Activated naive CD8-positive, alpha-beta T cell treated with anti-CD3 and anti-CD28 coated beads, Interleukin-2, amount 50 U/mL, for 24 hours (primary cell): ENCODE data around the gene SELENOO.

Source experiments
- ATAC-seq: fragments of 150-1000 bp; cut with Tn5 transposase; one replicate; pipeline ENCODE4 v1.10.0; 2021
- DNase-seq: peaks from one replicate; pipeline ENCODE4 v3.0.0; 2021
- H3K27ac Mint-ChIP-seq: one replicate; pipeline ENCODE4 v1.8.0; 2021; ENCODE audit warnings: mild to moderate bottlenecking, mixed read lengths
- H3K27me3 Mint-ChIP-seq: one replicate; pipeline ENCODE4 v1.8.0; 2021; ENCODE audit warnings: mixed read lengths
- H3K36me3 Mint-ChIP-seq: one replicate; pipeline ENCODE4 v1.8.0; 2021; ENCODE audit warnings: low read depth, mixed read lengths
- H3K4me1 Mint-ChIP-seq: one replicate; pipeline ENCODE4 v1.8.0; 2021; ENCODE audit warnings: mixed read lengths
- H3K4me3 Mint-ChIP-seq: one replicate; pipeline ENCODE4 v1.8.0; 2021; ENCODE audit warnings: mild to moderate bottlenecking, moderate library complexity, mixed read lengths
- H3K9me3 Mint-ChIP-seq: one replicate; pipeline ENCODE4 v1.8.0; 2021; ENCODE audit warnings: mixed read lengths

Gene SELENOO

DNA sequence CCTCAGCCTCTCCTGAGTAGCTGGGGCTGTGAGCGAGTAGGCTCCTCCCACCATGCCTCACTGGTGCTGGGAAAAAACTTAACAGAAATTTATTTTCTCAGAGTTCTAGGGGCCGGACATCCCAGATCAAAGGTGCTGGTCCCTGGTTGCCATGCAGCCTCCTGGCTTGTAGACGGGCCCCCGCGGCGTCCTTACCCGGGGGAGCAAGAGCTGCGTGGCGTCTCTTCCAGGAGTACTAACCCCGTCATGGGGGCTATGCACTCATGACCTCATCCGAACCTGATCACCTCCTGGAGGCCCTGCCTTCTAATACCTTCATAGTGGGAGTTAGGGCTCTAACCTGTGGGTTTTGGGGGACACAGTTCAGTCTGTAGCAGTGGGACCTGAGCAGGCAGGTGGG lies 12.5 kb upstream of the SELENOO start:
- no peak overlapping the region for H3K4me3 Mint-ChIP-seq
- H3K4me1 Mint-ChIP-seq: peaks cover 62% of the 10 kb centered on the region
- no peak overlapping the region for H3K27ac Mint-ChIP-seq
- H3K36me3 Mint-ChIP-seq: peaks cover 15% of the 10 kb centered on the region
- no peaks in the 10 kb centered on the region for H3K9me3 Mint-ChIP-seq
- no peaks in the 10 kb centered on the region for H3K27me3 Mint-ChIP-seq
- ATAC-seq: no peak
- no peak for DNase-seq

GRCh38 chr22:50189184-50189848 lies 11.5 kb upstream of the SELENOO start:
- Mint-ChIP-seq H3K27ac (peak overlapping the region; percentile 63), H3K36me3 (peaks cover 15% of the 10 kb centered on the region), H3K9me3 (no peaks in the 10 kb centered on the region), H3K4me1 (peaks cover 62% of the 10 kb centered on the region), H3K27me3 (no peaks in the 10 kb centered on the region), H3K4me3 (peak overlapping the region; percentile 42)
- no peak for ATAC-seq
- DNase-seq: no peak

- DNase-seq (no peak), ATAC-seq (peak; percentile 1)
- peaks cover 15% of the 10 kb centered on the region for H3K36me3 Mint-ChIP-seq
- H3K27ac Mint-ChIP-seq: peak overlapping the region; percentile 94
- H3K4me3 Mint-ChIP-seq: peak overlapping the region; percentile 42
- no peaks in the 10 kb centered on the region for H3K9me3 Mint-ChIP-seq
- H3K27me3 Mint-ChIP-seq: no peaks in the 10 kb centered on the region
- H3K4me1 Mint-ChIP-seq: peaks cover 58% of the 10 kb centered on the region
Observed at GRCh38 chr22:50189849-50190181, 11.0 kb upstream of the SELENOO start.

GRCh38 chr22:50190182-50190940 lies 10.4 kb upstream of the SELENOO start:
- no peaks in the 10 kb centered on the region for H3K9me3 Mint-ChIP-seq
- ATAC-seq (peak; percentile 41), DNase-seq (peak; percentile 79)
- peak overlapping the region; percentile 94 for H3K27ac Mint-ChIP-seq
- H3K4me3 Mint-ChIP-seq: peak overlapping the region; percentile 82
- no peaks in the 10 kb centered on the region for H3K27me3 Mint-ChIP-seq
- peaks cover 15% of the 10 kb centered on the region for H3K36me3 Mint-ChIP-seq
- H3K4me1 Mint-ChIP-seq: peaks cover 61% of the 10 kb centered on the region

DNA sequence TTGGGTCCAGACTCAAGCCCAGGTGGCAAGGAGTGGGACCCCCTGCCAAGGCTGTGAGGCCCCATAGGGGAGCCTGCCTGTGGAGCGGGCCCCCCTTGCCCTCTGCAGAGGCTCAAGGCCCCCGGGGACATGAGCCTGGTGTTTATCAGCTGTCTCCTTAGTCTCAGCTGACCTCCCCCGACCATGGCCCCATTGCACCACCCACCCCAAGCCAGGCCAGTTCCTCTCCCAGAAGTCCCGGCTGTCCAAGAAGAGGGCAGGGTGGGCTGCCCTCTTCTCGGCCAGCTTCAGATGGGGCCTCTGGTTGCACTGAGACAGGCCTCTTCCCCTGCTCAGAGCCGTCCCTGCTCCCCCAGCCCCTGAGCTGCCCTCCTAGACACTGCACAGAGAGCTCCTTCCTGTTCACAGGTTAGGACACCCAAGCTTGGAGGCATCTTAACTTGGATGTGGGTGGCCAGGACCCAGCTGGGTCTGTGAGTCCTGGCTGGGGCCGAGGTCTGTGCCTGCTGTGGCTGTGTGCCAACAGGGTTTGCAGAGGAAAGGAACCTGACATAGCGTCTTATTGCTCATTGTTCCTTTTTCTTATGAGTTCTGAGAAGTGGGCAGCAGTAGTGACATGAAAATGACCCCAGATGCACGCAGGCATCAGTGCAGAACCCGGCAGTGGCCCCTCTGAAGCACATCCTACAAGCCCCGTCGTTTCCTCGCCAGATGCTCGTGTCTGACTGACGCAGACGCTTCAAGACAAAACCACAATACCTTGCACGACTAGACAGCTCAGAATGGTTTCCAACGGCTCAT lies 9.7 kb upstream of the SELENOO start:
- H3K4me1 Mint-ChIP-seq: peaks cover 59% of the 10 kb centered on the region
- no peaks in the 10 kb centered on the region for H3K27me3 Mint-ChIP-seq
- H3K9me3 Mint-ChIP-seq: no peaks in the 10 kb centered on the region
- peak overlapping the region; percentile 94 for H3K27ac Mint-ChIP-seq
- DNase-seq (peak; percentile 75), ATAC-seq (peak; percentile 60)
- H3K4me3 Mint-ChIP-seq: peak overlapping the region; percentile 82
- peaks cover 15% of the 10 kb centered on the region for H3K36me3 Mint-ChIP-seq

DNA sequence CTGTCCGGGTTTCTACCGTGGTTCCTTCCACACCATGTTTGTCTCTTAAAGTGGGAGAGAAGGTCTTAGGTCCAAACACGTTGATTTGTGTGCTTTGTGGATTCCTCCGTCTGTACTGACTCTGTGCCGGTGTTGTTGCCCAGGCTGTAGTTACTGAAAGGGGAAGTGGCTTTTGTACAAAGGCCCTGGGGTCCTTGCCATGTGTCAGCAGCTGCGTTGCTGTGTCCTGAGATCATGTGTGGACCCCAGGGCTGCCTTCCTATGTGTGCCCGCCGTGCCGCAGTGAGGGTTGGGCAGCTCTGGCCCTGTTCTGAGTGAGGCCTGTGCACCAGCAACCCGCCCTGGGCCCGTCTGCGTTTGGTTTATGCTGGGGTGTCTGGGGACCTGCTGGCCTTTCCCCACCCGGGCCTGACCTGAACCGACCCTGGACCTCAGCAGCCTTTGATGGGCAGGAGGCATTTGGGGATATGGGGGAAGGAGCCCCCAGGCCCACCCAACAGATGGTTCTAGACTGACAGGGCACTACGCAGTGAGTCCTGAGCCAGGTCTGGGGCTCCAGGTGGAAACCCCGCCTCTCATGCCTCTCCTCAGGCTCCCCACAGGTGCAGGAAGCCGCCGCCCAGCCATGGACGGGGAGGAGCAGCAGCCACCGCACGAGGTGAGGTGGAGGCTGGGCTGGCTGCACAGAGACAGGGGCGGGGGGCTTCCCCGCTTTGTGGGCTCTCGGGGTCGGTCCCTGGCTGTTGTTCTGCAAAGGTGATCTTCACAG lies 8.2 kb upstream of the SELENOO start:
- H3K27ac Mint-ChIP-seq: peak overlapping the region; percentile 94
- peaks cover 11% of the 10 kb centered on the region for H3K36me3 Mint-ChIP-seq
- H3K4me3 Mint-ChIP-seq: peak overlapping the region; percentile 82
- DNase-seq: peak; percentile 41
- no peaks in the 10 kb centered on the region for H3K9me3 Mint-ChIP-seq
- no peak for ATAC-seq
- H3K4me1 Mint-ChIP-seq: peaks cover 52% of the 10 kb centered on the region
- no peaks in the 10 kb centered on the region for H3K27me3 Mint-ChIP-seq

DNA sequence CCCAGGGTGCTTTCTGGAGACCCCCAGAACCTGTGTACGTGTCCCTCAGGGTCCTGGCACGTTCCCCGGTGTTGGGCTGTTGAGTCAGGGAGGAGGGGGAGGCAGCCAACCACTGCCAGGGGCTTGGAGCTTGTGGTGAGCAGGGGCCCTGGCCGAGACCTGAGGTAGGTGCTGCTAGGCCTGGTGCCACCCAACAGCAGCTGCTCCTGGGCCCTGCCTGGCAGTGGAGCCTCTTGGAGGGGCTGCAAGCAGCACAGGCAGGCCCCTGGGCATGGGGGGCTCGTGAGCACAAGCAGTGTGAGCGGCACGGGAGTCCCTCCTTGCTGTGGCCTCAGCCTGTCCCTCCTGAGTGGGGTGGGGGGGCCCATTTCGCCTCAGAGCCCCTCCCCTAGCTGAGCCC lies 7.2 kb upstream of the SELENOO start:
- H3K36me3 Mint-ChIP-seq: peaks cover 11% of the 10 kb centered on the region
- ATAC-seq: no peak
- no peak overlapping the region for H3K27ac Mint-ChIP-seq

GRCh38 chr22:50194037-50194805 lies 6.6 kb upstream of the SELENOO start:
- H3K36me3 Mint-ChIP-seq: peaks cover 11% of the 10 kb centered on the region
- H3K4me1 Mint-ChIP-seq: peaks cover 40% of the 10 kb centered on the region
- H3K27me3 Mint-ChIP-seq: no peaks in the 10 kb centered on the region
- H3K9me3 Mint-ChIP-seq: no peaks in the 10 kb centered on the region
- no peak overlapping the region for H3K27ac Mint-ChIP-seq
- no peak overlapping the region for H3K4me3 Mint-ChIP-seq
- no peak for DNase-seq
- no peak for ATAC-seq

More for the DNA sequence above, 7.2 kb upstream of the SELENOO start:
- no peak for DNase-seq
- H3K4me3 Mint-ChIP-seq: no peak overlapping the region
- H3K9me3 Mint-ChIP-seq: no peaks in the 10 kb centered on the region
- H3K27me3 Mint-ChIP-seq: no peaks in the 10 kb centered on the region
- H3K4me1 Mint-ChIP-seq: peaks cover 44% of the 10 kb centered on the region

- DNase-seq: no peak
- no peaks in the 10 kb centered on the region for H3K27me3 Mint-ChIP-seq
- ATAC-seq: no peak
- no peaks in the 10 kb centered on the region for H3K9me3 Mint-ChIP-seq
- no peak overlapping the region for H3K4me3 Mint-ChIP-seq
- peaks cover 22% of the 10 kb centered on the region for H3K4me1 Mint-ChIP-seq
- H3K27ac Mint-ChIP-seq: no peak overlapping the region
- H3K36me3 Mint-ChIP-seq: peaks cover 11% of the 10 kb centered on the region
Observed at GRCh38 chr22:50196256-50196655, 4.6 kb upstream of the SELENOO start.

DNA sequence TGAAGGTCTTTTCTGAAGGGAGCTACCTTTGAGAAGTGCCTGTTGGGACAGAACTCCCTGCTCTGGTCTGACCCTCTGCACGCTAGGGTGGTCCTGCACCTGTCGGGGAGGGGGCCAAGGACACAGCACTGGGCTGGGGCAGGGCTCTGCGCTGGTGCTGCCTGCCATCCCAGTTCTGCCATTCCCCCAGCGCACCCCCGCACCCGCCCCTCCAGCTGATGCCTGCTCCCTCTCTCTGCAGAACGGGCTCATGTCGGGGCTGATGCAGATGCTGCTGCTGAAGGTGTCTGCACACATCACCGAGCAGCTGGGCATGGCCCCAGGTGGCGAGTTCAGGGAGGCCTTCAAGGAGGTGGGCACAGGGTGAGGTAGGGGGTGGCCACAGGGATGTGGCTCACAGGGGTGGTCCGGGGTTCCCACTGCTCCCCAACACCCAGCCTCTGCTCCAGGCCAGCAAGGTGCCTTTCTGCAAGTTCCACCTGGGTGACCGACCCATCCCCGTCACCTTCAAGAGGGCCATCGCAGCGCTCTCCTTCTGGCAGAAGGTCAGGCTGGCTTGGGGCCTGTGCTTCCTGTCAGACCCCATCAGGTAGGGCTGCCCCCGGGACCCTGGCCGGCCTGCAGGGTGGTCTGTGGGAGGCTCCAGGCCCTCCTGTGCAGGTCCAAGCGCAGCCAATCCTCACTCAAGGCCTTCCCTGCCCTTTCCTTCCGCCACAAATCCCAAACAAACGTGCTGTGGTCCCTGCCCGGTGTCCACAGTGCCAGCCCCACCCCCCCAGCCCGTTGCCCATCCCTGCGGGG lies 3.6 kb upstream of the SELENOO start:
- ATAC-seq: no peak
- Mint-ChIP-seq H3K4me1 (peaks cover 17% of the 10 kb centered on the region), H3K4me3 (no peak overlapping the region), H3K36me3 (peaks cover 3% of the 10 kb centered on the region), H3K27ac (no peak overlapping the region), H3K27me3 (no peaks in the 10 kb centered on the region), H3K9me3 (no peaks in the 10 kb centered on the region)
- DNase-seq: no peak

DNA sequence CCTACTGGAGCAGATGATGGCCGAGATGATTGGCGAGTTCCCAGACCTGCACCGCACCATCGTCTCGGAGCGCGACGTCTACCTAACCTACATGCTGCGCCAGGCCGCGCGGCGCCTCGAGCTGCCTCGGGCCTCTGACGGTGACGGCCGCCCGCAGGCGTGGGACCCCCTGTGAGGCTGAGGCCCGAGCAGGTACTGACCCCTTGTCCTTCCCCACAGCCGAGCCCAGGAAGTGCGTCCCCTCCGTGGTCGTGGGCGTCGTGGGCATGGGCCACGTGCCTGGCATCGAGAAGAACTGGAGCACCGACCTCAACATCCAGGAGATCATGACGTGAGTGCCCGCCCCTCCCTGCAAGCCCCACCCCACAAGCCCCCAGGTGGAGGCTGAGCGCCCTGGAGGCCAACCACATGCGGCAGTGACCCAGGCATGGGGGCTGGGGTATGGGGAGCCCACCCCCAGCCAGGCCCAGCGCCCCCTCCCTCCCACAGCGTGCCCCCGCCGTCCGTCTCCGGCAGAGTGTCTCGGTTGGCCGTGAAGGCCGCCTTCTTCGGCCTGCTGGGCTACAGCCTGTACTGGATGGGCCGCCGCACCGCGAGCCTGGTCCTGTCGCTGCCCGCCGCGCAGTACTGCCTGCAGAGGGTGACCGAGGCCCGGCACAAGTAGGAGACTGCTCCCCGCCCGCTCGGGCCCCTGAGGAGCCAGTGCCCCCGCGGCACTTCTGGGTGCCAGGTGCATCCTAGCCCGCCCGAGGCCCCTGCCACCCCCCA lies 2.8 kb upstream of the SELENOO start:
- DNase-seq (no peak), ATAC-seq (no peak)
- peaks cover 2% of the 10 kb centered on the region for H3K36me3 Mint-ChIP-seq
- H3K27ac Mint-ChIP-seq: no peak overlapping the region
- H3K4me3 Mint-ChIP-seq: no peak overlapping the region
- H3K27me3 Mint-ChIP-seq: no peaks in the 10 kb centered on the region
- peaks cover 14% of the 10 kb centered on the region for H3K4me1 Mint-ChIP-seq
- no peaks in the 10 kb centered on the region for H3K9me3 Mint-ChIP-seq

DNA sequence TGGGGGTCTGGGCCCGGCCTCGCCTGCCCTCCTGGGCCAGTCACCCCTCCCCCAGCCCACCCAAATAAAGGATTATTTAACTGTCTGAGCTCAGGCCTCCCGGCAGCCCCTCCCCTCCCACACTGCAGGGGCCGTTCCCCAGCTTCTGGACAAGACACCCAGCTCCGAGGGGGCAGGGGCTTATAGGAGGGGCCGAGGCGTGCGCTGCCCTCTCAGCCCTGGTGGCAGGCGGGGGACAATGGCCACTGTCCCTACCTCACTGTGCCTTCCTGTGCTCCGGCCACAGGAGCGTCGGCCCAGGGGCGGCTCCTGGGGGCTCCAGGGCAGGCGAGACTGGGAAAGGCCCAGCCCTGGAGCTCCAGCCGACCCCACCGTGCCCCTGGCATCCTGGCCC lies 2.2 kb upstream of the SELENOO start:
- H3K4me3 Mint-ChIP-seq: no peak overlapping the region
- DNase-seq (no peak), ATAC-seq (no peak)
- no peak overlapping the region for H3K27ac Mint-ChIP-seq
- peaks cover 5% of the 10 kb centered on the region for H3K36me3 Mint-ChIP-seq
- H3K9me3 Mint-ChIP-seq: no peaks in the 10 kb centered on the region
- H3K27me3 Mint-ChIP-seq: no peaks in the 10 kb centered on the region
- H3K4me1 Mint-ChIP-seq: peaks cover 17% of the 10 kb centered on the region
